GM11168 (cell line): ENCODE measurements around the gene ANKRD11.
"Not testable (repeated sequence)": the region's sequence is repeated elsewhere in the genome, so short reads cannot be mapped to it uniquely, and the experiment has no call there.

Source experiments
- in situ Hi-C: fragments of 300-500 bp; cut with MboI; formaldehyde crosslinking; loops from one replicate; pipeline ENCODE4 v1.12.0; 2022; ENCODE audit warnings: low sequenced_read_pairs; ENCODE audit not compliant: unreplicated experiment

Gene ANKRD11

DNA sequence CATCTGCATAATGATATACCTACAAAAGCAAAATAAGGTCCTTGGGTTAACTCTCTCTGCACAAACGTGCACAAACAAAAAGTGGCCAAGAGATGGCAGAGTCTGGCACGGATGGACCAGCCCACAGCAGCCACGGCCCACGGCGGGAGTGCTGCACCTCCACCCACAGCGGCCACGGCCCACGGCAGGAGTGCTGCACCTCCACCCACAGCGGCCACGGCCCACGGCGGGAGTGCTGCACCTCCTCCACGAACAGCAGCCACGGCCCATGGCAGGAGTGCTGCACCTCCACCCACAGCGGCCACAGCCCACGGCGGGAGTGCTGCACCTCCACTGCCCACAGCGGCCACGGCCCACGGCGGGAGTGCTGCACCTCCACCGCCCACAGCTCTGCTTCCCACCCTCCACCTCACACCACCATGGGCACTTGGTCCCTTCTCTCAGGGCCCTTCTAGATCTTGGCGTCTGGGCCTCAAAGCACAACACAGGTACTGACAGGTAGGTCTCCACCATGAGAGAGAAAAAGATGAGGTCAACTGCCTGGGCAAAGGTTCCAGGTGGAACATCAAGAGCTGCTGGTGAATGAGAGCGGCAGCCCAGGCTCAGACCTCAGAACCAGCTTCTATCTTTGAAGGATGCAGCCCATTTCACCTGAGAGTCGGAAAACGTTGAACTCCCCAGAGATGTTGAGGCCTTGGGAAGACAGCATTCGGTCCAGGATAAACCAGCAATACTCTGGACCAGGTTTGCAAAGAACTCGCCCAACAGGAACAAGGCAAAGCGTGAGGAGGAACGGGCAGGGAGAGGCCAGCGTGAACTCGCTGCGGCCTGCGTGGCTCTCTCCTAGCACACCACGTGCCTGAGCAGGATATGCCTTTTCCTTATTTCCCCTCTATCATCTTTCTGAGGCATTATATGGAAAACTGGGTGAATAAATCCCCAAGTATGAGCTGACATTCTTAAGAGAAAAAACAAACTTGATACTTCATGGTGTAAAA lies 148.4 kb downstream of the ANKRD11 start:
- in situ Hi-C loops, result no loop called here

DNA sequence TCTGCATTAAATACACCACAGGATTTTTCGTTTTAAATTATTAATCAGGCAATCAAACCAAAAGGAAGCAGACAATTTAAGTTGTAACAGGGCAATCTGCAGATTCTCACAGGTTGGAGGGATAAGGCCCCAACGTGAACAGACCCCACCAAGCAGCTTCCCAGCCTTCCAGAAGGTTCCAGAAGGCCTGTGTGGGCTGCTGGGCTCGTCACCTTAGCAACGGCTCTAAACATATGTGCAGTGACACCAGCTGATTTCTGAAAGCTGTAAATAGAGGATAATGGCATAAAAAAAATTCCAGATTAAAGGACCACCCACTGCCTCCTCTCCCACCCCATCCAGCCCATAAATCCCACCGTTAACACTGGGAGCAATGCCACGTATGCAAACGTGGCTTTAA lies 149.1 kb downstream of the ANKRD11 start:
- in situ Hi-C loops, result no loop called here

DNA sequence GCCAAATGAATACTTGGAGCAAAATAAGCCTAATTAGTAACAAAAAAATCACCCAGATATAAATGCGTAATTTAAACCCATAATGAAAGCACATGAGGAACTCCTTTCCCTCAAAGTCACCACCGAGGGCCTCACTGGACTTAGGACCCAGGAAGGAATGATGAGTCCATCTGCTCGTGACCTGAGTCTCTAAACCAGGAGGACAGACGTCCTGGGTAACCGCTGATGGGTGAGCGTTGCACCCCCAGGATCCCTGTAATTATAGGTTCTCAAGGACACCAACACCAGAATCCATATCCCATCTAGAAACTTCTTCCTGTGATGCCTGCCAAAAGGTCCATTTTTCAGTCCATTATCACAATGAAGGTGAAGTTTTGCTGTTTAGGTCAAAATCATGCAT lies 151.5 kb downstream of the ANKRD11 start:
- in situ Hi-C loops, result loop anchor here (10.0 kb wide), 2 partner anchors 146 to 176 kb away; no protein-coding TSS in a partner anchor

DNA sequence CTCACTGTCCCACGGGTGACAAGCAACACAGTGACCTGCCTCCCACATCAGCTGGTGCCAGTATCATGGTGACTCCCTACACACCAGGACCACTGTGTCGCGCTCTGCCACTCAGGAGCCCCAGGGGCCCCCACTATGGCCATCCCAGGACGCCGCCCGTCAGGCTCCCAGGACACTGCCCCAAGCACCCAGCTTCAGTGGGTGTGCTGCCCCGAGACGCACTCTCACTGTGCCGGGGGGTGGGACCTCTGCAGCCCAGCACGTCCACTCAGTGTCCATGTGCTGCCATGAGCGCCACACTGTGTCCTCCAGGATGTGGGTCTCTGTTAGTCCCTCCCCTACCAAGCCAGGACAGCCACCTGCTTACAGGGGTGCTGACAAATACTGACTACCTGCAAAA lies 152.4 kb downstream of the ANKRD11 start:
- in situ Hi-C loops, result loop anchor here (10.0 kb wide), 2 partner anchors 147 to 177 kb away; no protein-coding TSS in a partner anchor

DNA sequence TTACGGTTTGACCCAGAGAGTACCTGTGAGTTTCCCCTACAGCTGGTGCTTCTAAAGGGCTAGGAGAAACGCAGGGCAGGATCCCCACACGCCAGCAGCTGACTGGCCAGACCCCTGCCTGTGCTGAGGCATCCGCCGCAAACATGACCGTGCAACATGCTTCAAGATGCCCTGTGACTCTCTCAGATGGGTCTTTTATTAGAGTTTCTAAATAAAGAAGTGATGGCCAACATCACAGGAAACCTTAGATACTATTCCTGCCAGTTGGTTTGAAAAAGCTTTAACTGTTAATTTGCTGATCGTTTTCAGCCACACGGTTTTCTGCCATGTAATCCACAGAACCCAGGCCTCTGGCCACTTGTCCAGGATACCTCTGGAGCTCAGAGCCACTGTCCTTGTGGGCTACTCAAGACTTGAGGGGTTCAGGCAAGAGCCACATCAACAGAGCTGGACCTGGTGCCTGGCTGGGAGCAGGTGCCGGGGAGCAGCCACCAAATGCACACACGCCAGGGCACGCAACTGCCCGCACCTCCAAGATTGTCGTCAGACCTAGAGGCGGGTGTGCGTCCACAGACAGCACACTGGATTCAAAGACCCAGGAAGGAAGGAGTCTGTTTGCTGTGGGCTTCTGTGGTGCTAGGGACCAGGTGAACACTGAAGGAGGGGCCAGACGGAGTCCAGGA lies 154.4 kb downstream of the ANKRD11 start:
- in situ Hi-C loops, result loop anchor here (10.0 kb wide), 2 partner anchors 149 to 179 kb away; no protein-coding TSS in a partner anchor

DNA sequence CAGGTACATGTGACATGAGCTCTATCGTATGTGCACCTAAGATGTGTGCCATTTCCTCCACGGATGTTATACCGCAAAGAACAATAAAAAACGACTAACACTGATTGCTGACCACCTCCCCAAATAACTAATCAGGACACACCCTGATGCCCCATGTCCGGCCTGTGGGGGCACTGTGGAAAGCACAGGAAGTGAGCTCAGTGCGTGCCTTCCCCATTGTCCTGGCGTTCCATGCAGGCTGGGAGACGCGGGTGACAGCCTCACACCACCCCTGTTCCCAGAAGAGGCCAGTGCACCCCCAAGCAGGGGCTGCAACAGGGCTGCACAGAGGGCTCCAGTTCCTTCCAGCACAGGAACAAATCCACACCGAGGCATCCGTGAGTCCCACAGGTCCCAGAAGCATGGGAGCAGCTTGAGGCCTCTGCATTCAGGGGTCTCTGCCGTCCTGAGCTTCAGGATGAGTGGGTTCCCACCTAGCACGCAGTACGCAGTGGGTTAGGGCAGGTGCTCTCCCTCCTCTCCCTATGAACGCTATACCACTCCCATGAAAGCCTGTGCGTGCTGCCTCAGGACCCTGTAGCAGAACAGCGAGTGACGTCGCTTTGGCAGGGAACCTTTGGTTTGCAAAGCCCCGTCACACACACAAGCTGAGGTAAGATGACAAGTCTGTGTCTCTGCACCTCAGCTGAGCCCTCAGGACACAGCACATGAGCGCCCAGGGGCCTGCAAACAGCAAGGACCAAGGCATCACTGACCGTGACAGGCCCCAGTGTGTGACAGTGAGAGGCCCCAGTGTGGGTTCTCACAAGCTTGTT lies 155.2 kb downstream of the ANKRD11 start:
- in situ Hi-C loops, result loop anchor here (10.0 kb wide), 2 partner anchors 150 to 180 kb away; no protein-coding TSS in a partner anchor

DNA sequence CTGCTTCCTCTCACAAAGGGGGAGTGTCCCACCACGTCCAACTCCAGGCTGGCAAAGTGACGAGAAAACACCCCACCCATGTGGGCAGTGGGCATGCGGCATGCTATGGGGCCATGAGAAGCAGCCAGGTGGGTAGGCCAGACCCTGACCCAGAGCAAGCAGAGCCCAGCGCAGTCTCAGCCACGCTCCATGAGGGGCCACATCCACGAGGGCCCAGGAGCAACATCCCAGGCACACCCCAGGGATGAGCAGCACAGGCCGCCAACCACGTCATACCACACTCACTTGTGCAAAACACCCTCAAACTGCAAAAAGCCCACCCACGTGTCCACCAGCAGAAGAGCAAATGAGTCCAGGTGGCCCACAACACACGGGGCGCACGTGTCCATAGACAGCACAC lies 155.9 kb downstream of the ANKRD11 start:
- in situ Hi-C loops, result loop anchor here (10.0 kb wide), 2 partner anchors 150 to 180 kb away; no protein-coding TSS in a partner anchor

DNA sequence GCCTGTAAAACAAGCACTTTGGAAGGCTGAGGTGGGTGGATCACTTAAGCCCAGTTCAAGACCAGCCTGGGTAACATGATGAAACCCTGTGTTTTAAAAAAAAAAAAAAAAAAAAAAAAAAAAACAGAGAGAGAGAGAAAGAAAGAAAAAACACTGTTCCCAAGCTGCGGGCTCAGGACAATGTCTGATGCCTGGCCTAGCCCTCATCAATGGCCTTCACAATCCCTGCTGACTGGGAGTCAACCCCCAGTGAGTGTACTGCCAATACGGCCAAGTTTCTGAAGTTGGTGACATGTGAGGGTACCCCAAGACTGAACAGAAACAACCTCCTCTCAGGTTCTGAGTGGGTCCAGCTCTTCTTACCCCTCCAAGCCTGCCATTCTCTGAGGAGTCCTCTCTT lies 156.3 kb downstream of the ANKRD11 start:
- in situ Hi-C loops, result loop anchor here (10.0 kb wide), 2 partner anchors 151 to 181 kb away; no protein-coding TSS in a partner anchor

DNA sequence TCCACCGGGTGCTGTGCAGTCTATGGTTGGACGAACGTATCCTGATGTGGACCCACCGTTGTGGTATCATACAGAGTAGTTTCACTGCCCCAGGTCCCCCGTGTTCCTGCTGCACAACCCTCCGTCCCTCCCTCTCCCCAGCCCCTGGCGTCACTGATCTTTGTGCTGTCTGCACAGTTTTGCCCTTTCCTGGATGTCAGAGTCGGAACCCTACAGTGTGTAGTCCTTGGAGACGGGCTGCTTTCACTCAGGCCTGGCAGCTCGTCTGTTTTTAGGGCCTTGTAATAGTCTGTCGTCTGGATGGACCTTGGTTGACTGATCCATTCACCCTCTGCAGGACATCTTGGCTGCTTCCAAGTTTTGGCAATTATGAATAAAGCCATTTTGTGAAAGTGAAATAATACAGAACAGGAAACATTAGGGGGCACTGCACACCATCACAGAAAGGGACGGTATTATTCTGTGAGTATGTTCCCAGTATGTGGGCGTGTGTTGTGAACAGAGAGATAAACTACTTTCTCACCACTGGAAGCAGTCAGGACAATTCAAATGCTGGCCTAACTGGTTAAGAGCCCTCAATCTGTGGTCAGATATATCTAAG lies 156.9 kb downstream of the ANKRD11 start:
- in situ Hi-C loops, result loop anchor here (10.0 kb wide), 2 partner anchors 151 to 181 kb away; no protein-coding TSS in a partner anchor

DNA sequence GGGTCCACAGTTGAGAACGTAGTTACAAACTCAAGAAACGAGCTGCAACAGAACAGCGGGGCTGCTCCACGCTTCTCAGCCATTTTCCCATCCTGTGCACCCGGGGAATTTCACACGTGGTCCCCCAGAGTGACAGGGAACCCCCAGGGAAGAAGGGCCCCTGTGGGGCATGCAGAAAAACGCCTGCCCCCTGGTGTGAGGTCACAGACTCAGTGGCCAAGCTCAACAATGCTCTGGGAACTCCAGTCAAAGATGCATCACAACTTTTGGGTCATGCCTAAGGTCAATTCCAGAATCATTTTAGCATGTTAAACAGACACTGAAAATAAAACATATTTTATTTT lies 157.5 kb downstream of the ANKRD11 start:
- in situ Hi-C loops, result loop anchor here (10.0 kb wide), 2 partner anchors 152 to 182 kb away; no protein-coding TSS in a partner anchor

DNA sequence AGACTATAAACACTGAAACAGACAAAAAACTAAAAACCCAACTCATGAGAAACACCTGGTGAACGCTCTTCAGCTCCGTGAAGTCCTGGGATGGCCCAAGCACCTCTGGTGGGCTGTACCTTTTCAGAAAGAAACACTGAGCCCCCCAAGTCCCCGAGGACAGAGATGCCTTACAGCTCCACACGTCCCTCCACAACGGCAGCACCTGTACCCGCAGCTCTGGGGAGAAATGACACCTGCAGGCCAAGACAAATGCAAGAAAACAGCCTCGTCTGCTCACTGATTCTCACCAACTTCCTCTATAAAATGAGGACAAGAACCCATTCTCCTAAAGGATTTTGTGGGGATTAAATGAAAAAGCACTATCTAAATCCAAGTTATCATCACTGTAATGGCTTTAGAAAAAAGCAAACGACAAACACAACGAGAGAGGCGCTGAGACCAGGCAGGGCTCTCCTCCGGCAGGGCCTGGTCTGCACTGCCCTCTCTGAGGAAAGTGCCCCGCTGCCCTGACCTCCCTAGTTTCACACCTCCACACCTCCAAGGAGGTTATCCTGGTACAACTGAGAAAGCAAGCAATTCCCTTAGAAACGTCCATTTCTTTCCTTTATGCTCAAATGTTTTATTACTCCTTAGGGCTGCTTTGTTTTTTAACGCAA lies 158.0 kb downstream of the ANKRD11 start:
- in situ Hi-C loops, result loop anchor here (10.0 kb wide), 2 partner anchors 152 to 182 kb away; no protein-coding TSS in a partner anchor

DNA sequence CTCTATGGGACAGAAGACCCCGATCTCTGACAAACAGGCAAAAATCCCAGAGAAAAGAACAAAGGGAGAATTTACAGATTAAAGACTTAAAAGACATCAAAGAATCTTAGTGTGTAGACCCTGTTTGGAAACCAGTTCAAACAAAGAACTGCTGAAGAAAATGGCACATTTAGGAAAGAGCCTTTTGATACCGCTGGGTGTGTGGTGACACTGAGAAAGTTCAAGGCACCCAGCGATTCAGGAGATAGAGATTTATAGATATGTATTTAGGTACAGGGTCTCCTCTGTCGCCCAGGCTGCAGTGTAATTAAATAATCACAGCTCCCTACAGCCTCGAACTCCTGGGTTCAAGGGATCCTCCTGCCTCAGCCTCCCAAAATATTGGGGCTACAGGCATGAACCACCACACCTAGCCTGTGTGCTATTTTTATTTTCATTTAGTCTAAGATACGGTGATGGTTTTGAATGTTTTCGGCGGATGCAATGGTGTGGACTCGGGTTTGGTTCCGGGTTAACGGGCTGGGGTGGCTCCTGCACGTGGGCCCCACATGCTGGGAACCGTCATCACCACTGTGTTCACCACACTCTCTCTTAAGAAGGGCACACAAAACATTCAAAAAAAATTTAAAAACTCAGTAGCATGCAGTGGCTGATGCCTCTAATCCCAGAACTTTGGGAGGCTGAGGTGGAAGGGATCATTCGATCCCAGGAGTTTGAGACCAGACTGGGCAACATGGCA lies 158.8 kb downstream of the ANKRD11 start:
- in situ Hi-C loops, result loop anchor here (10.0 kb wide), 2 partner anchors 153 to 183 kb away; no protein-coding TSS in a partner anchor

DNA sequence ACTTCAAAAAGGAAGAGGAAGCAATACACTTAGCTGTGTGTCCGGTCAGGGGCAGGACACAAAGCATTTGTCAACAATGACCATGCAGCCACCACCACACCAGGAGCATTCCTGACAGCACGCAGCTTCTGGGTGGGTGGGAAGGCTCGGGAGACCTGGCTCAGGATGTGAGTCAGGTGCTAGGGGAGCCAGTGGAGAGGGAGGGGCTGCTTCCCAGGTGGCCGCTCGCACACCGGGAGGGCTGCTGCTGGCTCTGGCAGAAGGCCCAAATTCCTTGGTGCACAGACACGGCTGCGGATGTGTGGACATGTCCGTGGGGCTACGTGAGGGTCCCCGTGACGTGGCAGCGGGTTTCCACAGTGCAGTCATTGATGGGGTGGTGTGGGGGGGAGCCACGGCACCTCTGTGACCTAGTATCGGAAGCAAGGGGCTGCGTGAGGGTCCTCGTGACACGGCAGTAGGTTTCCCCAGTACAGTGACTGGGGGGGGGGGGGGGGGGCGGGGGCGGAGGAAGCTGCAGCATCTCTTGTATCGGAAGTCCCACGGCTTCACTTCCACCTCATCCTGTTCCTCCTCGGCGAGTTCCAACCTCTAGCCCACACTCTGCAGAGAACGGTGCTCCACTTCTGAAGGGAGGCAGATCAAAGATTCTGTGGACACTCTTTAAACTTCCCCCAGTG lies 160.0 kb downstream of the ANKRD11 start:
- in situ Hi-C loops, result loop anchor here (10.0 kb wide), 2 partner anchors 154 to 184 kb away; no protein-coding TSS in a partner anchor

DNA sequence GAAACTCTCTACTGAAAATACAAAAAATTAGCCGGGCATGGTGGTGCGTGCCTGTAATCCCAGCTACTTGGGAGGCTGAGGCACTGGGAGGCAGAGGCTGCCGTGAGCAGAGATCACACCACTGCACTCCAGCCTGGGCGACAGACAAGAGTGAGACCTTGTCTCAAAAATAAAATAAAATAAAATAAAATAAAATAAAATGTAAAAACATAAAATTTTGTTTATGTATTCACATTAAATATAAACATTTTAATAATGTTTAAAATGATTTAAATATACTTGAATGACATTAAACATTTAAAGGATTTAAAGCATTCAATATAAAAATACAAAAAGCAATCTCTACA lies 160.6 kb downstream of the ANKRD11 start:
- in situ Hi-C loops, result loop anchor here (10.0 kb wide), 2 partner anchors 155 to 185 kb away; no protein-coding TSS in a partner anchor

DNA sequence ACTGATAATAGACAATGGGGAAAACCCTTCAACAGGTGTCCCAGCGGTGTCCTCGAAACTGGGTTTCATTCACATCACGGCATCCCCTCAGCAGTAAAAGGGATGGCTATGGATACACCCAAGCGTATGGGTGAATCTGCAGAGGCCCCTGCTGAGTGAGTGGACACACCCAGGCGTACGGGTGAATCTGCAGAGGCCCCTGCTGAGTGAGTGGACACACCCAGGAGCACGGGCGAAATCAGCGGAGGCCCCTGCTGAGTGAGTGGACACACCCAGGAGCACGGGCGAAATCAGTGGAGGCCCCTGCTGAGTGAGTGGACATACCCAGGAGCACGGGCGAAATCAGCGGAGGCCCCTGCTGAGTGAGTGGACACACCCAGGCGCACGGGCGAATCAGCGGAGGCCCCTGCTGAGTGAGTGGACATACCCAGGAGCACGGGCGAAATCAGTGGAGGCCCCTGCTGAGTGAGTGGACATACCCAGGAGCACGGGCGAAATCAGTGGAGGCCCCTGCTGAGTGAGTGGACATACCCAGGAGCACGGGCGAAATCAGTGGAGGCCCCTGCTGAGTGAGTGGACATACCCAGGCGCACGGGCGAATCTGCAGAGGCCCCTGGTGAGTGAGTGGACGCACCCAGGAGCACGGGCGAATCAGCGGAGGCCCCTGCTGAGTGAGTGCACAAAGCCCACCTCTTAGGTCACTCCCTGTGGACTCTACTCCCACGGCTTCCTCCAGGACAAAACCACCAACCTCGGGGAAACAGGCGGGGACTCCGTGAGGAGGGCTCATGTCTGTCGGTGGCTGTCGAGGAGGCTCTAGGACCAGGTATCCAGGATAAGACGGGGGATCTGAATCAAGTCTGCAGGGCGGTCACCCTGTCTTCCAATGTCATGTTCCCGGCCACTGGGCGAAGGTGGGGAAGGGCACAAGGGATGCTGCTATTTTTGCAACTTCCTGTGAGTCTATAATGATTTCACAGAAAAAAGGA lies 161.7 kb downstream of the ANKRD11 start:
- in situ Hi-C loops, result not testable (repeated sequence)

DNA sequence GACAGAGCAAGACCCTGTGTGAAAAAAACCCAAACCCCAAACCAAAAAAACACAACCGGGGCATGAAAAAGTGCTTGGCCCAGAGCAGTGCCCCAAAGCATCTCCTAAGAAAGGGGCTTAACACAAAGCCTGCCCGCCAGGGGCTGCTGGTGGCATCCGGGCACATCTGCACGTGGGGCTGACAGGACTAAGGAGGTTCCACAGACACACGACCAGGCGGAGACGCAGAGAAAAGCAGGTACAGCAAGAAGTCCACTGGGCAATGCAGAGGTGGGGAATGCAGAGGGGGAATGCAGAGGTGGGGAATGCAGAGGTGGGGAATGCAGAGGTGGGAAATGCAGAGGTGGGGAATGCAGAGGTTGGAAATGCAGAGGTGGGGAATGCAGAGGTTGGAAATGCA lies 163.6 kb downstream of the ANKRD11 start:
- in situ Hi-C loops, result no loop called here
